Stimulated activated CD8-positive, alpha-beta memory T cell treated with anti-CD3 and anti-CD28 coated beads, Interleukin-7, amount 100 ng/mL, for 48 hours (primary cell): ENCODE results near the gene HADHB.
"Not testable (repeated sequence)": the region's sequence is repeated elsewhere in the genome, so short reads cannot be mapped to it uniquely, and the experiment has no call there.

Experiments used
- DNase-seq, 2 donors: peaks; one replicate each; pipeline ENCODE4 v3.0.0-alpha.2; 2020; ENCODE audit warnings: low read depth in 1 of 2; ENCODE audit errors: extremely low read depth in 1 of 2

Gene HADHB

DNA sequence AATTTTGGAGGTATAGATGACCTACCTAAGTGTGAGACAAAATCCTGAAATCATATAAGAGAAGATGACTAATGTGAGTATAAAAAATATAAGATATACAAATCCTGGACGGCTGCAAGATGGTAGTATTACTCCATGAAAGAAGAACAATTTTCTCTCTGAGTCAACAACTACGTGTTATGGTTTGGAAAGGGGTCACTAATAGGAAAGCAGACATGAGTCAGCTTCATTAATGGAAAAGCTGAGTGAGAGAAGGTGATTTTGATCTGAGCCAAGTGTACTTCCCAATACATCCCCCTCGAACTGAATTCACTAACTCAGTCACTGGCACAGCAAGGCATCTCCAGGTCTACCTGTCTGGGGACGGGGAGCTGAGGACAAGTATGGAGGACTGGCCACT, 81.1 kb downstream of the HADHB start:
- no peak for DNase-seq

GRCh38 chr2:26326514-26326913, 81.8 kb downstream of the HADHB start:
- DNase-seq = no peak

GRCh38 chr2:26327291-26328272, 82.8 kb downstream of the HADHB start:
- no peak for DNase-seq

GRCh38 chr2:26329083-26329482, 84.3 kb downstream of the HADHB start:
- DNase-seq = not testable (repeated sequence)

GRCh38 chr2:26330114-26330549, 85.4 kb downstream of the HADHB start:
- DNase-seq = peak; percentile 50 to 71

DNA sequence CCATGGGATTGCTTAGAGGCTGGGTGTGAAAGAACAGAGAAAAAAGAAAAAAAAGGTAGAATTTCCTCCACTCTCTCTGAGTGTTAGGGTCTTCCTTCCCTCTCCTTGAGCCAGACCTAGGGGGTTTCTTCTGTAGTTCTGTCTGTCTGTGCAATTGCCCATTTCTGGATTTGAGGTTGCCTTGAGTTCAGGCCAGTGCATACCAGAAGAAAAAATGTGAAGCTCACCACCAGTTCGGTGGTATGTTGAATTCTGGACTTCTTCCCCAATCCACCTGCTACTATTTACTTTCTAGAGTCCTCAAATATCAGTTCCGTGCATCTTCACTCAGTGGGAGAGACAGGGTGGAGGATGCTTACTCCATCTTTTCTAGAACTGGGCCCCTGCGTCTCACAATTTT, 85.9 kb downstream of the HADHB start:
- DNase-seq = no peak

DNA sequence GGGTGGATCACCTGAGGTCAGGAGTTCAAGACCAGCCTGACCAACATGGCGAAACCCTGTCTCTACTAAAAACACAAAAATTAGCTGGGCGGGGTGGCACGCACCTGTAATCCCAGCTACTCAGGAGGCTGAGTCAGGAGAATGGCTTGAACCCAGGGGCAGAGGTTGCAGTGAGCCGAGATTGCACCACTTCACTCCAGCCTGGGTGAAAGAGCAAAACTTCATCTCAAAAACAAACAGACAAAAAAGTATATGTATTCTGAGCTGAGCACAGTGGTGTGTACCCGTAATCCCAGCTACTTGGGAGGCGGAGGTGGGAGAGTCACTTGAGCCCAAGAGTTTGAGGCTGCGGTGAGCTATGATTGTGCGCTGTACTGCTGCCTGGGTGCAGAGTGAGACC, 86.6 kb downstream of the HADHB start:
- not testable (repeated sequence) for DNase-seq

DNA sequence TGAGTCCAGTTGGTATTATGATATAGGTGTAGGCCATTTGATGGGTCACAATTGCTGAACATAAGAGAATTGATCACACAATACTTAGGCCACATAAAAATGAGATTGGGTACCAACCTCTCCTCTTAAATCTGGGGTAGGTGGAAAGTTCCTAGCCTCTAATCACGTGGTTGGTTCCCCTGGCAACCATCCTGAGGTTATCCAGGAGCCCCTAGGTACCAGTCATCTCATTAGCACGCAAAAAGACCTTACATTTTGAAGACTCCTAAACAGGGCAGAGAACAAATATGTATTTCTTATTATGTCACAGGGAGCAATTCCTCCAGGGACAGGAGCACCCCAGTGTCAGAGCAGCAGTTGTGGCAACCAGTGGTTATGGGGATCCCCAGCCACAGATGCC, 88.6 kb downstream of the HADHB start:
- DNase-seq = no peak

DNA sequence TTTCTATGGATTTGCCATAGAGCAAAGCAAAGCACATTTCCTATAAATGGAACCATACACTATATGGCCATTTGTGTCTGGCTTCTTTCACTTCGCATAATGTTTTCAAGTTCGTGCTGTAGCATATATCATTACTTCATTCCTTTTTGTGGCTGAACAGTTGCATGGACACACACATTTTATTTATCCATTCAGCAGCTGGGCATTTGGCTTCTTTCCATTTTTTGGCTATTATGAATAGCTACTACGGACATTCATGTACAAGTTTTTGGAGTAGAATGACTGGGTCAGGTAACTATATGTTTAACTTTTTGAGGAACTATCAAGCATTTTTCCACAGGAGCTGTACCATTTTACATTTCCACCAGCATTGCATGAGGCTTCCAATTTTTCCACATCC, 90.5 kb downstream of the HADHB start:
- no peak for DNase-seq

DNA sequence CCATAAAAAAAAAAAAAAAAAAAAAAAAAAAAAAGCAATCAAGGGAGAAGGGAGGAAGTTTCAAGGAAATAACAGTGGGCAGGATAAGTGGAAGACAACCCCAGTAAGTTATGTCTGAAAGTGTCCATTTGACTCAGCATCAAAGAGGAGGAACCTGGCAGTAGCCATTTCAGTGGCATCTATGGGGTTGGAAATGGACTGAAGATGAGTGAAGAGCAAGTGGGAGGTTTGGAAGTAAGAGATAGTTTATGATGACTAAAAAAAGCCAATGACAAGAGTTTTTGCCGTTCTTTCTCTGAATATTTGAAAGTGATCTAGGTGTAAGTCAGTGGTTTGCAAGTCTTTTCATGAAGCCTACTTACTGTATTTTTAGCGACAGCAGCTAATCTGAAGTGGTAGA, 92.0 kb downstream of the HADHB start:
- DNase-seq = no peak

GRCh38 chr2:26337298-26337697, 92.6 kb downstream of the HADHB start:
- no peak for DNase-seq
